Hypothalamus (tissue), 51 donors: ENCODE results near the gene CECR2.
A peak's percentile ranks its signal among the peaks of the same experiment; 100 is the strongest.

Experiments used
- DNase-seq, 51 donors: peaks; one replicate each; lab custom pipeline; 2025; lab: John Stamatoyannopoulos, UW

CECR2 gene

GRCh38 chr22:17443405-17444203, 74.3 kb downstream of the CECR2 start:
- DNase-seq = no peak

GRCh38 chr22:17444204-17444504, 74.9 kb downstream of the CECR2 start:
- DNase-seq = no peak

- no peak for DNase-seq
Observed at GRCh38 chr22:17446698-17447097, 77.4 kb downstream of the CECR2 start.

- no peak for DNase-seq
Observed at GRCh38 chr22:17451316-17451715, 82.1 kb downstream of the CECR2 start.

- no peak for DNase-seq
Observed at GRCh38 chr22:17460895-17461294, 91.6 kb downstream of the CECR2 start.

- DNase-seq = no peak
Observed at GRCh38 chr22:17470880-17471500, 101.7 kb downstream of the CECR2 start.

GRCh38 chr22:17471886-17472535, 102.8 kb downstream of the CECR2 start:
- no peak for DNase-seq

- DNase-seq = peak in 6 of 51 donors; percentile 12 to 27 (median 18)
Observed at GRCh38 chr22:17472932-17473331, 103.7 kb downstream of the CECR2 start.

GRCh38 chr22:17475318-17476230, 106.3 kb downstream of the CECR2 start:
- no peak for DNase-seq

- no peak for DNase-seq
Observed at GRCh38 chr22:17476838-17477237, 107.6 kb downstream of the CECR2 start.

- peak in 3 of 51 donors; percentile 8 to 18 (median 17) for DNase-seq
Observed at GRCh38 chr22:17477391-17477833, 108.2 kb downstream of the CECR2 start.

- DNase-seq = no peak
Observed at GRCh38 chr22:17479135-17479534, 109.9 kb downstream of the CECR2 start.

- DNase-seq = no peak
Observed at GRCh38 chr22:17481424-17481823, 112.2 kb downstream of the CECR2 start.

GRCh38 chr22:17483688-17484372, 114.6 kb downstream of the CECR2 start:
- no peak for DNase-seq

GRCh38 chr22:17484608-17485007, 115.3 kb downstream of the CECR2 start:
- DNase-seq = no peak

- DNase-seq = peak in 10 of 51 donors; percentile 3 to 38 (median 16)
Observed at GRCh38 chr22:17486313-17486712, 117.1 kb downstream of the CECR2 start.

- DNase-seq = no peak
Observed at GRCh38 chr22:17486719-17487118, 117.5 kb downstream of the CECR2 start.

GRCh38 chr22:17489101-17489500, 119.8 kb downstream of the CECR2 start:
- DNase-seq = no peak

GRCh38 chr22:17491090-17491640, 121.9 kb downstream of the CECR2 start:
- no peak for DNase-seq

GRCh38 chr22:17492247-17492646, 123.0 kb downstream of the CECR2 start:
- DNase-seq = peak in 21 of 51 donors; percentile 10 to 57 (median 24)
